Dedifferentiated amniotic fluid mesenchymal stem cell (primary cell): ENCODE data around the gene PCSK2.

Experiments
- DNase-seq: peaks from one replicate; pipeline ENCODE4 v3.0.0-alpha.2; 2016; ENCODE audit errors: extremely low spot score

The PCSK2 gene

DNA sequence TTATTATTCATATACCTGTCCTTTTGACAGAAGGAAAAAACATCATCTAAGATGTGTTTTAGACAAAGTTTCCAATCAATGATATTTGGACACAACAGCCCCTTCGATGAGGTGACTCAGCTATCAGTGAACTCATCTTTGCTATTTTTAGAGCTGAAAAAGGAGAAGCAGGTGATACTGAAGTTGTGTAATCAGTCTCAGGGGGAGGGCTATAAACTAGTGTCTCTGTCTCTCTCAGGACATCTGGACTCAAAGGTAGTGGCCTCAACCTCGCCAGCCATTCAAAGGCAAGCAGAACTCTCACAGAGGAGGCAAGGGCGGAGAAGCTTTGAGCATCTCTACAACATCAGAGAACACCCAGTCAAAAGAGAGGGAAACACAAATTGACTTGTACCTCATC, 168.9 kb downstream of the PCSK2 start:
- no peak for DNase-seq

DNA sequence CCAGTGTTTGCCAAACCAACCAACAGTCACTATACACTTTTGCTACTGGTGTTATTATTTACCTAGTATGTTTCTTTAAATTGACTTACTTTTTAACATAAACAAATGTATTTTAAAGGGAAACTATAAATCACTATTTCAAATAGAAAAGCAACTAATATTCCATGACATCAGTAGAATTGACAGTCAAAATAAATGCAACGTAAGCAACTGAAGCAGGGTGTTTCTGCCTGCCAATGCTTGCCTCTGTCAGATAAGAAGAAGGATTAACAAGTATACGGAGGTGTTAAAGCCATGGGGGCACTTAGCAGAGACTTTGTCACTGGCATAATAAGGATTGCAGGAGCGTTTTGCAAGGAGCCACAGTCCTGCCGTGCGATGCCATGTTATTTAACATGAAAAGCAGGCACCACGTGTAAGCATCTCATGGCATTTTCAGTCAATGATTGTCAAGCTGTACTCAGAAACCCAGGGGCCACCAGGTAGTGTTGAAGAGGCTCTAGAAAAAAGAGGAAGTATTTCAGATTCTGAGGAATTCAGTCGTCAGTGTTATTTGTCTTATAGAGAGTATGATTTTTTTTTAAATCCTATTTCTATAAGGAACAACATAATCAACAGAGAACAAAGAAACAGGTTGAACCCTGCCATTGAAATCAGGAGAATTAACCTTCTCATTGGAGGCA, 172.6 kb downstream of the PCSK2 start:
- no peak for DNase-seq

DNA sequence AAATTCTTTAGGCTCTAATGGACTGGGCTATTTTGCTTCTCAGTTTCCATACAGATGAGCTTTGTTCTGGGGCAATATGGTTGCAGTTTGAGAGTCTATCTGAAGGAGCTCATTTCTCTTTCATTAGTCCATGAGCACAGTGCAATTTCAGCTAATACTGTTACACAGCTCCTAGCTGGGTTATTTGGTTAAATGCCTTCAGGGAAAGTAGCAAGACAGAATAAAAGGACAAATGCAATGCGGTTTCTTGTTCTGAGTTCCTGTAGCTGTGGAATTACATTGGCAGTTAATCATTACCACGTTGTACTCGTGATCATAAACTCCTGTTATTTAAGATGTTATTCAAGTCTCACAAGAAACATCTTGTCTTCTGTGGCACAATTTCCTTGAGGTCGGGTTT, 176.6 kb downstream of the PCSK2 start:
- no peak for DNase-seq

DNA sequence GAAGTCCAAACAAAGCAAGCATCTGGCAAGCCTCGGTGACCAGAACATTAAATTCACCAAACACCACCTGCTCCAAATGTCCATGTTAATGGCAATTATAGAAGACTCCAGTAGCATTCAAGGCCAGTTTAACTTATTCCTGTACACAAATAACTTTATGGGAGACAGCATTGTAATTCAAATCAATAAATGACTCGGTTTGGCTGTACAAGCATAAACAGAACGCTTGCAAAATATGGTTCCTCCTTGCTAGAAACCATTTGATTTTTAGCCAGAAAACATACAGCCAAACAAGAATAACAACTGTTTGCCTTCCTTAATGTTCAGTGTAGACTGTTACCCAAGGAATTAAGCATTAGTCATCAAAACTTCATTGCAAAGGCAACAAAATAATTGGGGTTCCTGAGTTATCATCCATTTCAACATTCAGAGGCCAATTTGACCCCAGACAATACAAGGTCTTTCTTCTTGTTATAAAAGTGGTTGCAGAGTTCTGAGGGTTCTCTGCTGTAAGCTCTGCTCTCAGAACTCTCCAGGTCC, 179.3 kb downstream of the PCSK2 start:
- DNase-seq, result no peak

DNA sequence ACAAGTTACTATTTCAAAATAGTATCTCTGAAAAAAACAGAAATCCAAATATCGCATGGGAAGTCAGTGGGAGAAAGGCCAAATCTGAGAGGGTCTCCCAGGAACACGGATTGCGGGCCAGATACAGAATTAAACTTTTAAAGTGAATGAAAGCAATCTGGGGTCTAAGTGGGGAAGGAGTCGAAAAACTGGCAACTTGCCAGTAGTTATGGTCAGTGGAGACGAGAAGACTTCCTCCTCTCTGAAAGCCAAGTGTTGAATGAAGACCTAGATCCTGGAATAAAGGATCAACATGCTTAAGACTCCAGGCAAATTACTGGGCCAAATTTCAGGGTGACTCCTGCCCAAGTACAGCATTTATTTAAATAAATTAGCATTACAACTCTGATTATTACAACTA, 180.7 kb downstream of the PCSK2 start:
- DNase-seq, result no peak

DNA sequence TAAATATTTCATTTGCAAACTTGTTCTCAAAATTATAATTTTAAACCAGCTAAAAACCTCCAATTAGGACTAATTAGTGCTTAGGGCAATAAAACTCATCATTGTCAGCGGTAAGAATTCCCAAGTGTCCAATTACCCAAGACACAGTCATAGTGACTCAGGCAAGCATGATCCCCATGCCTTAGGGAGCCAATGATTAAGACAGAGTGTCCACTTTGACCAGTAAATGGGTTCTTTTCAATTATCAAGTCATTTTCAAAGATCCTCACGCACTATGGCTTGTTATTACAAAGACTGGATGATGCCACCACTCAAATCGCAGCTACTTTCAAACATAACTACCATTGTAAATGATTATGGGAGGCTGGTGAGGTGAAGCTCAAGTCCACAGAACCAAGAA, 190.4 kb downstream of the PCSK2 start:
- no peak for DNase-seq

DNA sequence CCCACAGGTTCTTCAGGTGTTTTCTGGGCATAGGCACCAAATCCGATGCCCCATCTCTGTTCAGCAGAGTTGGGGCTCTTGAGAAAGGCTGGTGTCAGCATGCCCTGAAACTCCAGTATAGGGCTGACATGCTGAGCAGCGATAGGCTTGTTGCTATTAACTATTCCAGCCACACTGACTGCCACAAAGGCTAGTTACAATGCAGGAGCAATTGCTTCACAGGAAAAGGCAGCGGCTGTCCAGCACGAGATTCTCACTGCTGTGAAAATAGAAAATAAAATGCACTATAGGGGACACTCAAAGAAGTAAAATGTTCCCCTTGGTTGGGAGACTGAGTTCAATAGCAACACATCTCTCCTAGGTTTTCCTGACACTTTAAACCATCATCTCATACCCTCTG, 191.9 kb downstream of the PCSK2 start:
- DNase-seq, result no peak

DNA sequence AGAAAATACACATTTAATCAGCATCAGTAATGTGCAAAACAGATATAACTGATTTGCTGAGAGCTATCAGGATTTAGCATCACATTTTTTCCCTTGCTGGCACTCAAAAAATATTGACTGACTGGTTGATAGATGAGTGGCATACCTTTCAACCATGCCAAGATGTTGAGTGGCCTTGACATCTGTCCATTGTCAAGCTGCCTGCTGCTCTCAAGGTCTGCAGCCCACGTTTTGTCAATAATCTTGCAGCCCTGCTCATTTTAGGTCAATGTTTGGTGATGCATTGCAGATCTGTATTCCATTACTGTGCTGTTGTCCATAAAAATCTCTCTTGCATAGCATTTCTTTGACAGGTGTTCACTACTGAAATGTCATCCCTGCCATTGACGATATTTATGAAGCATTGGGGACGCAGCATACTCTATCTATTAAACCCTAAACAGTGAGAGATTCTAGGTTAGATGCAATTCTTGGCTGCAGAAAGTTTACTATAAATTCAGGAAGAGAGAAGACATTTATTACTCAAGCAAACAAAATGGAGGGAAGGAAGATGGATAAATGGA, 192.7 kb downstream of the PCSK2 start:
- no peak for DNase-seq

DNA sequence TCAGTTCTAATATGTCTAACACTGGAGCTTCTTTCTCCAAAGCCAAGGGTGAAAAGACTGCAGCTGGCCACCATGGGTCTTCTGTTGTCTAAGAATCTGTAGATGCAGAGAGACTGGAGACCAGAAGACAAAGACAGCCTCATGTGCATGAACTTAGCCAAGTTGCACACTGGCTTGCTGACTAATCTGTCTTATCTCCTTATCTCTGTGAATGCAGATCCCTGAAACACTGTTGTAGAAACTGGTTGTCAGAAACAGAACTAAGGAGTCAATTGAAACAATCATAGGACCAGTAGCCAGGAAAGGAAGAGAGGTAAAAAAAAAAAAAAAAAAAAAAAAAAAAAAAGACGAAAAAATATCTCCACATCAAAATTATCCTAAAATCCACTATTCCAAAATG, 194.7 kb downstream of the PCSK2 start:
- no peak for DNase-seq

DNA sequence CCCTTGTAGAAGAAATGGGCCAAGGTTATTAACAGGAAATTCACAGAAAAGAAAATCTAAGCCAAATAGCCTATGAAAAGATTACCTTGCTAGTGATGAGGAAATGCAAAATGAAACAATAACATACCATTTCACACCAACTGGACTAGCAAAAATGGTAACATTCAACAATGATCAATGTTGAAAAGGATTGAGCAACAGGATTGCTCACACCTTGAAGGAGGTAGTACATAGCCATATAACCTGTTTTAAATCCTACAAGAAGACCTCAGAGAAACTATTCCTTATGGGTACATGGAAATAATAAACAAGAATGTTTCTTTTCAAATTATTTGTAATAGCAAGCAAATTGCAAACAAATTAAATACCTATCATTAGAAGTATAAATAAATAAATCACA, 196.9 kb downstream of the PCSK2 start:
- no peak for DNase-seq

DNA sequence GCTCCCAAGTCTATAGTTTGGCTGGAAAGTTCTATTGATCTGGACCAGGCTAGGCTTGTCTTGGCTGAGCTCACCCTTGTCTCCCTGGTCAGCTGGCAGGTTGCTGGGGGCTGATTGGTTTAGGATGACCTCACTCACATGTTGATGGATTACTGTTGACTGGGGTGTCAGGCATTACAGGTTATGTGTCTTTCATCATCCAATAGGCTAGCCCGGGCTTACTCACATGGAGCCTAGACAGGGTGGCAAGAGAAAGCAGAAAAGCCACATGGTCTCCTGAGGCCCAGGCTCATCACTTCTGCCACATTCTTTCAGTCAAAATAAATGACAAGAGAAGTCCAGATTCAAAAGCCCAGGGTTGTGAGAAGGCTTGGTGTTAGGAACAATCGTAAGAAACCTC, 200.8 kb downstream of the PCSK2 start:
- DNase-seq, result no peak

DNA sequence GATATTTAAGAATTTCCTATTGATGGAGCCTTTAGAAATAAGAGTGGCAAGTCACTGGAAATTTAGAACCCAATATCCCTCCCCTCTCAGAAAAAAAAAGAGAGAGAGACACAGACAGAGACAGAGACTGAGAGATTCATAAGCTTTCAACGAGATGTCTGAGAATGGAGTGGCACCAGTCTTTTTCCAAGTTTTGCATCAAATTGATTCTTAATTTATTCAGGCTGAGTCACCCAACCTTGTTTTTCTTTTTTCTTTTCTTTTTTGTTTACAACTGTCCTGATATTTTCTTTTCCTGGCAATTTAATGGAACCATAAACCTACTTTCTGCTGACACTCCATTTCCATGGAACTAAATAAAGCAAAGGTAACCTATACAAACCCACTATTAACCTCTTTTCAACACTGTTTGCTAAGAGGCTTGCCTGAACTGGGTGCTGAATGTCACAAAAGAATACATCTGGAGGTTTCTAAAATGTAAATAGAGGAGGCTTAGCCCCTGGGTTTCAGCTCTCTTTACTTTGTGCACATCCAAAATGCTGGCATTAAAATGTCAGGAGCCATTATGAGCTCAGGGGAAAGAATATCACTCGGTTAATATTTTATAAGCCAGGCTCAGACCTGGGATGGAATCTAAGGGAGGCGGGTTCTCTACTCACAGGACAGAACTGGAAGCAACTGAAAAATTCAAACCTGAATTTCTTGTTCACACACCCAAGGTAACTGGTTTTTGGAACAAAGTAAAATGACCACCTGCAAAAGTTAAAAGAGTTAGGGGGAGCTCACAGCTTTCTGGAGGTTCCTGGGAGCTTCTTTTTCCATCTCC, 203.5 kb downstream of the PCSK2 start:
- no peak for DNase-seq

DNA sequence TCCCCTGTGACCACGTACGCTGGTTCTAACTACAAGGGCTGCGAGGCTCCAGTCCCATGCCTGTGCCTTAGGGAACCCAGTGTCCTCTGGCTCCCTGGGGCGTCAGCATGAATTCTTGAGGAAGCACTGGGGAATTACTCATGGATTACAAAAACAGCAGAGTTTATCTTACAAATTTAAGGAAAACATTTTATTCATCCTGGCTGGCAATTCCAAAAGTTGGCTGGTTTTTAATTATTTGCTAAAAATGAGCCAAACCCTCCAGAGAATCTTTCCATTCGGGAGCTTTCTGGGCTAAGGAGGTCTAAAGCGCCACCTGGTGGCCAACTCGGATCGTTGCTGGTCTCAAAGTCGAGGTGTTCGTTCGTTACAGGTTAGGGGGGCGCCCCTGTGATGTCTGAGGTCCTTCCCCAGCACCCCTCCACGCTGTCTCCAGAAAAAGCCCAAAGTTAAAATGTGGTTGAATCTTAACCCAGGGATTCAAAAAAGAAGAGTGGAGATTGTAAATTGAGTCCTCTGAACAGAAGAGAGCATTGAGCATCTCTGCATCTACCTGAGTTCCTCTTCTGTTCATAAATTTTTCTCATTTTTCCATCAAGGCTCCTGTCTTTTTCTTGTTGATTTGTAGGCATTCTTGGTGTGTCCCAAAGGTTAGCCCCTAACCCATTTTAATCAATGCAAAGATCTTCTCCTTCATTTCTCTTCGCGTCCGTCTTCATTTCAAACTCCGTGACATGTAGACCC, 205.0 kb downstream of the PCSK2 start:
- peak; percentile 66 for DNase-seq

DNA sequence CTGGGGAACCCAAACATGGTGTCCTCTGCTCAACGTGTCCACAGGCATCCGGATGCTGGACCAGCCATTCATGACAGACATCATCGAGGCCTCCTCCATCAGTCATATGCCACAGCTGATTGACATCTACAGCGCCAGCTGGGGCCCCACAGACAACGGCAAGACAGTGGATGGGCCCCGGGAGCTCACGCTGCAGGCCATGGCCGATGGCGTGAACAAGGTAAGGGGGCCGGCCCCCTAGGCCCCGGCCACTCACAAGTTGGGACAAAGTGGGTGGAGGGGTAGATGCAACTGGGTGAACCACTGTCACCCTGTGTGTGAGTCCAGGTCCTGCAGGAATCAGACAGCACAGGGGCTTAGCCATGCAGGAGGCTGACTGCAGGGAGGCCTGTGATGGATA, 209.8 kb downstream of the PCSK2 start:
- DNase-seq, result no peak

DNA sequence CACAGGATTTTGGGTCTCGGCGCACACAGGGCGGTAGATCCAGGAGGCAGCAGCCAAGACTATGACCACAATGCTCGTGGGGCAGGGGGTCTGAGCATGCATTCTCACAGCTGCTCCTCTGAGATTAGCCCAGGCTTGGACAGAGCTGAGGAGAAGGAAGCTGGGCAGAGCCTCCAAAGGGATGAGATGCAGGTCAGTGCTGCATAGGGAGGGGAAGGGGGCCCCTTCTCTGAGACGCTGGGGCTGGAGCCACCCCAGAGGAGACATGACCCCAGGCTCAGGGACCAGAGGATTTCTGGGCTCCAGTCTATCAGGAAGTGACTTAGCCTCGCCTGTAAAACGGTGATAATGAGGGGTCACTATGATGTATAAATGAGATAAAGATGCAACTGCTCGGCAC, 210.4 kb downstream of the PCSK2 start:
- DNase-seq, result no peak

DNA sequence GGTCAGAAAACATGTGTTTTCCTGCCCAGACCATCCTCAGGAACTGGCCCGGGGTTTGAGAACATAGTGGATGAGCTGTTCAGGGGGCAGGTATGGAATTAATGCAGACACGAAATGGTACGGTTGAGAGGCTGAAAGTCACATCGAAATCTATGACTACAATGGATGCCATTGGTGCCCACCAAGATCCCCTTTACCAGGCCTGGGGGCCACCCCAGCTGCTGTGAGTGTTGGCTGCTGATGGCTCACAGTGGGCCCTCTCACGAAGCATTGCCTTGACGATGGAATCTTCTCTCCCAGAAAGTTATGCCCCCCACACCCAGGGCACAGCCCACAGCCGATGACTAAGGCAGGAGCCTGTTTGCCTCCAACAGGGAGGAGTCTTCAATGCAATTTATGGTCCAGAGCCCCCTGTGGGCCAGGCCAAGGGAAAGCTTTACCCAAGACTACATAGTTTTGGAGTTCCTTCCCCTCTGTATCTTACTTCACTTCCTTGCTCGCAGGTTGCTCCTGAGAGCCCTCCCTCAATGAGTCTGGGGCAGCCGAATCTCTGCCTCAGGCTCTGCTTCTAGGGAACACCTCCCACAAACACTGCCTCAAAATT, 211.7 kb downstream of the PCSK2 start:
- DNase-seq, result no peak

DNA sequence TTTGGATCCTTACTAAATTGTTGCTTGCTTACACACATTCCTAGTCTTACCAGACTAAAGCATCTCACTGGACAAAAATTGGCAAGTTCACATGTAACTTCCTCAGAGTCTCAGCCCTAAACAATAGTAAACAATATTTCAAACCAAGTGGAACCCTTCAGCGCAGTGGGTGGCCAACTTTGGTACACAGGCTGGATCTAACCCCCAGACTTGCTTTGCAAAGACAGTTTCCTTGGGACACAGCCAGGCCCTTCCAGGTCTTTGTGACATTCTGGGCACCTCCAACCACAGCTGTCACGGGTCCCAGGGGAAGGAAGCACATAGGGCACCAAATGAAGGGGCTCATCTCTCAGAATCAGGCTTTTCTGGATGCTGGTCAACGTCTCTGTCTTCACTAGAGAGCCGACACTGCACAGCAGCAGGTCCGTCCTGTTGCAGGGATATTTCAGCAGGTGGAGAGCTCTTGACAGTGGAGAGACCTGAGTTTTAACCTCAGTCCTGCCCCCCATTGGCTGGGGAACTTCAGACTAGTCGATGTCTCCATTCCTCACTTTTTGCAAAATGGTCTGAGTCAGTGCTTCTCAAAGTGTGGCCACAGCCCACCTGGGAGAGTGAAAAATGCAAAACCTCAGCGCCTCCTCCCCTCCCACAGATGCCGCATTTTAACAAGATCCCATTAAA, 212.9 kb downstream of the PCSK2 start:
- DNase-seq, result no peak

DNA sequence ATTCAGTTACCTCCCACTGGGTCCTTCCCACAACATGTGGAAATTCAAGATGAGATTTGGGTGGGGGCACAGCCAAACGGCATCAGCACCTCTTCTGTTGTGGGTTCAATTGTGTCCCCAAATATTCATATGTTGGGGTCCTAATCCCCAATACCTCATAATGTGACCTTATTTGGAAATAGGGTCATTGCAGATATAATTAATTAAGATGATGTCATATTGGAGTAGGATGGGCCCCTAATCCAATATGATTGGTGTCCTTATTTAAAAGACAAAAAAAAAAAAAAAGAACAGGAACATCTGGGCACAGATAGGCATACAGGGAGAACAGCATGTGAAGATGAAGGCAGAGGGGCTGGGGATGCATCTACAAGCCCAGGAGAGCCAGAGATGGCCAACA, 214.9 kb downstream of the PCSK2 start:
- DNase-seq, result no peak

DNA sequence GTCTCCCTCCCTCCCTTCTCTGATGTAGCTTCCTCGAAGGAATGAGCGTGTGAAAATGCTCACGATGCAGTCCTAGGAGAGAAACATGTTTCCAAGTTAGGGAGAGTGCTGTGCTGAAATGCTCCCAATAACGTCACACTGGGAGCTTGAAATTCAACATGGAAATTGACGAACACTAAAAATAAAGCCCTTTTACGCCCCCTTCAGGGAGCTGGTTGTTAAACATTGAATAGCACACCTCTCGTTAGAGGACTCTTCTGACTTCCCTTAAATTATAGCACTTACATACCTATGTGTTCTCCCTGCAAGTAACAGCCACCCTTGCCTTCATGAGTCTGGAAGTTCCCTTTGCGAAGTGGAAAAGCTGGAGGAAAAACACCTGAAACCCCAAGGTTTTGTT, 215.7 kb downstream of the PCSK2 start:
- no peak for DNase-seq

DNA sequence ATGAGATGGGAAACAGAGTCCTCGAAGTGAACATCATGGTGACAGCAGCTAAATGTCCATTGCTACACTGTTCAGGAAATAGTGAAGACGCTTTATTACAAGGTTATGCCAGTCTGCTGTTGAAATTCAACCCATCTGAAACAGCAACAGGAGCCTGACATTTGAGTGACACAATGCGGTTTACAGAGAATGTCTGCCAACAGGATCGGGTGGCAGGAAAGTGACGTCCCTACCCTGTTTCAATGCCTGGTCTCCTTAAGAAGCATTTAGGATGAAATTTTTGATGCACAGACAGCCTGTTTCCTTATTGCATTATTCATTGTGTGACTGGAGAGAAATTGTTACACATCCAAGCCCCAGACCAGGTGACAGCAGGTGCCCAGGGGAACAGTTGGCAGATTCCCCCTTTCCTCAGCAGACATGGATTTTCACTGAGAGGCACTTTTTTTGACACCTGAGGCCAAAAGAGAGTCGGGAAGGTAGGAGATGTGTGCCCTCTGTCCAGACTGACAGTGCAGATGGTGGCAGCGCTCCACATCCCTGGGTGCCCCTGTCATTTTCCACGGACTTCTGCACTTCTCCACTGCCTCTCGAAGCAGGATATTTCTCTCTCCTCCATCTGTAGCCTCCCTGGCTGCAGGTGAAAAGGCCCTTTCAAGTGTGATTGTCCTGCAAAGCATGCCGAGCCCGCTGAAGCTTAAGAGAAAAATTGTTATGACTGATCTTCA, 216.5 kb downstream of the PCSK2 start:
- no peak for DNase-seq

DNA sequence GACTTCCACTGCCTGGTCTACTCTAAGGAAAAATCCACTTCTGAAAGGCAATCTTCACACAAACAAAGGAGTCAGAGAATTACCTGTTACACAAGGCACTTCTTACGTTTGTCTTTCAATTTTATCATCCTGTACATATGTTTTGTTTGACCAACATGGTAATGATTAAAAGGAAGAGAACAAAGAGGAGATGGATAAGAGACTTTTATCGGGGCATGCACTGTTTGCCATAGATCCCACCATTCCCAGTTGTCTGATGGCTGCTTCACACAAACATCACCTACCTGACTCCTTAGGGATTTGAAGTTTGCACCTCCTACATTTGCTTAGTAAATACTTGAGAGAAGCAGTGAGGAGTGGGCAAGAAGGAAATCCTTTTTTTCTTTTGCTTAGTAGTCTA, 217.3 kb downstream of the PCSK2 start:
- DNase-seq, result no peak
